Spleen (tissue), 7 donors: ENCODE data around the gene HSFX3.

Experiments used
- POLR2A ChIP-seq, 3 donors: fragments of 450-650 bp; IDR thresholded peaks; one replicate each; pipeline ENCODE4 v1.5.1; 2017; ENCODE audit warnings: antibody characterized with exemption in 3 of 3, mild to moderate bottlenecking in 1 of 3
- POLR2AphosphoS5 ChIP-seq, 3 donors: sonication (generic); formaldehyde crosslinking; IDR thresholded peaks; one replicate each; pipeline ENCODE4 v1.5.1; 2017; ENCODE audit warnings: antibody characterized with exemption in 3 of 3
- TF ChIP-seq, protein P1 (sequence below), 11 experiments: fragments of 200-600 bp in 7 of 11; fragments of 450-650 bp in 4 of 11; sonication (generic) in 4 of 11; IDR thresholded peaks in 8 of 11; conservative IDR thresholded peaks in 3 of 11; 1 replicate in 7 of 11; 2 replicates in 4 of 11; pipeline versions ENCODE4 v1.4.0 to v1.8.0; 2016 to 2021; ENCODE audit warnings: antibody characterized with exemption in 11 of 11, inconsistent platforms in 4 of 11, mild to moderate bottlenecking in 1 of 11
- donor health status: DM: no; HTN: no; CAD: no; lungs with moderate emphysema.
- donor health status: DM: no; HTN: no; CAD: no.
- donor health status: DM: no; HTN: no; CAD: no.

DNA sequence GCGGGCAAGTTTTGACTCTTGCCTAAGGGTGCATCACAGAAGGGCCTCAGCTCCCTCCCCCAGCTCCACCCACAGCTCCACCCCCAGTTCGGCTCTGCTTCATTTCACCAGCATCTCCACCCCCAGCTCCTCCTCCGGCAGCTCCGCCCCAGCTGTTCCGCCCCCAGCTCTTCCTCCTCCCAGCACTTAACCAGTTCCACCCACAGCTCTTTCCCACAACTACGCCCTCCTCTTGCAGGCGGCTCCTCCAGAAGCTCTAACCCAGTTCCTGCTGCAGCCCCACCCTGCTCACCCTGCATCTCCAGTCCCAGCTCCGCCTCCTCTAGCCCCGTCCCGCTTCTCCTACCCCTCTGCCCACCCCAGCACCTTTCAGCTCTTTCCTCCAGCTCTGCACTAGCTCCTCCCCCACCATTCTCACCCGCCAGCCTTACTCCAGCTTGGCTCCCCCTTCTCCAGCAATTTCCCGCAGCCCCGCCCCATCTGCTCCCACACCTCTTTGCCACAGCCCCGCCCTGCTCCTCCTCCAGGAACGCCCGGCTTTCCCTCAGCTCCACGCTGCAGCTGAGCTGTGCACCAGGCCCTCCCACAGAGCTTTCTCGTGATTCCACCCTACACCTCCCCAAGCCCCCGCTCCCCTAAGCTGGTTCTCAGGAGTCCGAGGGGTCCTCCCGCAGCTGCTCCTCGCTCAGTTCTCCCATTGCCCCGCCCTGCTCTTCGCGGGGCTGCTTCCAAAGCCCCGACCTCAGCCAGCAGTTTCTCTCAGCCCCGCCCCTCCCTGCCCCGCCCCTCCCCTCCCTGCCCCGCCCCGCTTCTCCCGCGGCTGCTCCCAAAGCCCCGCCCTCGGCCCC, 10.2 kb downstream of the HSFX3 start:
- TF ChIP-seq POLR2A (IDR thresholded peaks at IDR 0.05) = no peak
- TF ChIP-seq, protein P1, sequence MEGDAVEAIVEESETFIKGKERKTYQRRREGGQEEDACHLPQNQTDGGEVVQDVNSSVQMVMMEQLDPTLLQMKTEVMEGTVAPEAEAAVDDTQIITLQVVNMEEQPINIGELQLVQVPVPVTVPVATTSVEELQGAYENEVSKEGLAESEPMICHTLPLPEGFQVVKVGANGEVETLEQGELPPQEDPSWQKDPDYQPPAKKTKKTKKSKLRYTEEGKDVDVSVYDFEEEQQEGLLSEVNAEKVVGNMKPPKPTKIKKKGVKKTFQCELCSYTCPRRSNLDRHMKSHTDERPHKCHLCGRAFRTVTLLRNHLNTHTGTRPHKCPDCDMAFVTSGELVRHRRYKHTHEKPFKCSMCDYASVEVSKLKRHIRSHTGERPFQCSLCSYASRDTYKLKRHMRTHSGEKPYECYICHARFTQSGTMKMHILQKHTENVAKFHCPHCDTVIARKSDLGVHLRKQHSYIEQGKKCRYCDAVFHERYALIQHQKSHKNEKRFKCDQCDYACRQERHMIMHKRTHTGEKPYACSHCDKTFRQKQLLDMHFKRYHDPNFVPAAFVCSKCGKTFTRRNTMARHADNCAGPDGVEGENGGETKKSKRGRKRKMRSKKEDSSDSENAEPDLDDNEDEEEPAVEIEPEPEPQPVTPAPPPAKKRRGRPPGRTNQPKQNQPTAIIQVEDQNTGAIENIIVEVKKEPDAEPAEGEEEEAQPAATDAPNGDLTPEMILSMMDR (IDR thresholded peaks at IDR 0.05 in 8 of 11, conservative IDR thresholded peaks at IDR 0.05 in 3 of 11) = no peak
- peak; percentile 50 to 56 (median 50) for TF ChIP-seq POLR2AphosphoS5 (IDR thresholded peaks at IDR 0.05)
